IMR-90 (cell line): Measurements from ENCODE around the gene SBF2. TPM values are rescaled to one million over a fixed set of nuclear protein-coding genes. Genes with fewer than 3 reads are reported as not detected.

ENCODE experiments used
- ATAC-seq: fragments of 200-7000 bp; cut with Tn5 transposase; 2 replicates; pipeline ENCODE4 v1.9.1; 2020; ENCODE audit warnings: low read depth, mild to moderate bottlenecking, moderate library complexity
- BruUV-seq: library from RNA; stranded (reverse); fragments of 400-500 nt; replicated peaks from 2 replicates; lab custom pipeline; 2021; lab: Mats Ljungman, UMichigan
- CTCF ChIA-PET: fragments of 300-600 bp; formaldehyde crosslinking; extraction: SDS; loops from one replicate; lab custom pipeline; 2021; ENCODE audit warnings: antibody characterized with exemption; lab: Yijun Ruan, JAX
- POLR2A ChIA-PET: fragments of 300-600 bp; sonication (Branson Sonifier 250); formaldehyde crosslinking; loops from one replicate; lab custom pipeline; 2022; ENCODE audit warnings: antibody characterized with exemption; ENCODE audit not compliant: unreplicated experiment; lab: Charles Lee
- DNase-seq: peaks from one replicate; pipeline ENCODE4 v3.0.0; 2013
- H2AFZ ChIP-seq: replicated peaks from 2 replicates; pipeline ENCODE3; 2013; ENCODE audit warnings: low read length, mild to moderate bottlenecking; ENCODE audit not compliant: poor library complexity
- H2AK5ac ChIP-seq: 2 replicates; pipeline ENCODE4 v1.6.1; 2013; ENCODE audit warnings: low read depth, low read length, inconsistent platforms
- H2AK9ac ChIP-seq: replicated peaks from 2 replicates; pipeline ENCODE3; 2013; ENCODE audit warnings: mild to moderate bottlenecking, low read depth, low read length, moderate library complexity; ENCODE audit not compliant: poor library complexity
- H2BK120ac ChIP-seq: 2 replicates; pipeline ENCODE4 v1.6.1; 2013; ENCODE audit warnings: low read depth, low read length, inconsistent platforms
- H2BK15ac ChIP-seq: 3 replicates; pipeline ENCODE4 v1.6.1; 2013; ENCODE audit warnings: low read depth, low read length, inconsistent platforms
- H2BK20ac ChIP-seq: 2 replicates; pipeline ENCODE4 v1.6.1; 2013; ENCODE audit warnings: low read depth, mild to moderate bottlenecking, inconsistent platforms, low read length, moderate library complexity
- H2BK5ac ChIP-seq: 2 replicates; pipeline ENCODE4 v1.6.1; 2013; ENCODE audit warnings: mild to moderate bottlenecking, low read depth, low read length, inconsistent platforms; ENCODE audit not compliant: poor library complexity, severe bottlenecking
- H3K14ac ChIP-seq: replicated peaks from 2 replicates; pipeline ENCODE4 v1.6.1; 2013; ENCODE audit warnings: low read depth, low read length, inconsistent platforms
- H3K18ac ChIP-seq: 2 replicates; pipeline ENCODE4 v1.6.1; 2013; ENCODE audit warnings: low read depth, low read length, control low read depth
- H3K23ac ChIP-seq: 2 replicates; pipeline ENCODE4 v1.6.1; 2013; ENCODE audit warnings: low read depth, low read length, inconsistent platforms
- H3K27ac ChIP-seq: 2 replicates; pipeline ENCODE4 v1.5.1; 2013; ENCODE audit warnings: mild to moderate bottlenecking, control low read depth, low read length; ENCODE audit not compliant: insufficient read depth
- H3K27me3 ChIP-seq: 2 replicates; pipeline ENCODE4 v1.6.1; 2013; ENCODE audit warnings: low read length; ENCODE audit not compliant: control insufficient read depth, insufficient read depth
- H3K36me3 ChIP-seq: 2 replicates; pipeline ENCODE4 v1.6.1; 2013; ENCODE audit warnings: low read length, mixed read lengths; ENCODE audit not compliant: control insufficient read depth, insufficient read depth
- H3K4ac ChIP-seq: 2 replicates; pipeline ENCODE4 v1.6.1; 2013; ENCODE audit warnings: low read depth, low read length, inconsistent platforms
- H3K4me1 ChIP-seq: 2 replicates; pipeline ENCODE4 v1.6.1; 2013; ENCODE audit warnings: low read length, mixed read lengths; ENCODE audit not compliant: control insufficient read depth, insufficient read depth
- H3K4me2 ChIP-seq: 2 replicates; pipeline ENCODE4 v1.6.1; 2013; ENCODE audit warnings: low read depth, mild to moderate bottlenecking, control low read depth, low read length, moderate library complexity
- H3K4me3 ChIP-seq: 2 replicates; pipeline ENCODE4 v1.5.1; 2013; ENCODE audit warnings: low read depth, mild to moderate bottlenecking, control low read depth, low read length, moderate library complexity; ENCODE audit not compliant: insufficient read depth
- H3K56ac ChIP-seq: 2 replicates; pipeline ENCODE4 v1.6.1; 2013; ENCODE audit warnings: low read length, inconsistent platforms; ENCODE audit not compliant: insufficient read depth; ENCODE audit errors: extremely low read depth
- H3K79me1 ChIP-seq, 2 experiments: 2 replicates each; pipeline ENCODE4 v1.6.1; 2013; ENCODE audit warnings: low read length in 2 of 2, inconsistent platforms in 1 of 2, low read depth in 1 of 2
- H3K9ac ChIP-seq: 2 replicates; pipeline ENCODE4 v1.6.1; 2013; ENCODE audit warnings: low read depth, low read length, control low read depth
- H3K9me1 ChIP-seq: 2 replicates; pipeline ENCODE4 v1.6.1; 2013; ENCODE audit warnings: low read length, inconsistent platforms; ENCODE audit not compliant: insufficient read depth
- H3K9me3 ChIP-seq: 2 replicates; pipeline ENCODE4 v1.6.1; 2013; ENCODE audit warnings: low read length; ENCODE audit not compliant: control insufficient read depth, insufficient read depth
- H4K20me1 ChIP-seq: 2 replicates; pipeline ENCODE4 v1.6.1; 2013; ENCODE audit warnings: low read length, inconsistent platforms; ENCODE audit not compliant: insufficient read depth
- H4K5ac ChIP-seq: 2 replicates; pipeline ENCODE4 v1.6.1; 2013; ENCODE audit warnings: mild to moderate bottlenecking, low read depth, low read length, control low read depth
- H4K8ac ChIP-seq, 2 experiments: 2 replicates each; pipeline ENCODE4 v1.6.1; 2013; ENCODE audit warnings: low read depth in 2 of 2, low read length in 2 of 2, control low read depth in 1 of 2, inconsistent platforms in 1 of 2
- H4K91ac ChIP-seq: 2 replicates; pipeline ENCODE4 v1.6.1; 2013; ENCODE audit warnings: low read depth, low read length, inconsistent platforms; ENCODE audit not compliant: insufficient read depth
- BHLHE40 ChIP-seq: fragments of 150-350 bp; IDR thresholded peaks from 2 replicates; pipeline ENCODE4 v1.6.1; 2016; ENCODE audit warnings: mild to moderate bottlenecking, low read depth, low read length
- CEBPB ChIP-seq: IDR thresholded peaks from 2 replicates; pipeline ENCODE4 v1.6.1; 2012; ENCODE audit warnings: low read depth, low read length, improper control_type of control experiment
- CHD1 ChIP-seq: IDR thresholded peaks from 2 replicates; pipeline ENCODE4 v1.6.1; 2012; ENCODE audit warnings: low read depth, low read length, improper control_type of control experiment
- CTCF ChIP-seq: conservative IDR thresholded peaks from 2 replicates; pipeline ENCODE4 v1.5.1; 2012; ENCODE audit warnings: mild to moderate bottlenecking, low read depth, low read length, improper control_type of control experiment
- ELK1 ChIP-seq: fragments of 150-350 bp; IDR thresholded peaks from 2 replicates; pipeline ENCODE4 v1.6.1; 2016; ENCODE audit warnings: low read depth, mild to moderate bottlenecking, low read length, moderate library complexity, borderline replicate concordance
- FOS ChIP-seq: fragments of 150-350 bp; IDR thresholded peaks from 2 replicates; pipeline ENCODE4 v1.6.1; 2016; ENCODE audit warnings: low read depth, low read length
- MAFK ChIP-seq: IDR thresholded peaks from 2 replicates; pipeline ENCODE4 v1.6.1; 2012; ENCODE audit warnings: low read depth, low read length, improper control_type of control experiment
- MAZ ChIP-seq: IDR thresholded peaks from 2 replicates; pipeline ENCODE4 v1.6.1; 2012; ENCODE audit warnings: low read depth, mild to moderate bottlenecking, low read length, improper control_type of control experiment, moderate library complexity, borderline replicate concordance
- MXI1 ChIP-seq: IDR thresholded peaks from 2 replicates; pipeline ENCODE4 v1.6.1; 2012; ENCODE audit warnings: low read depth, mild to moderate bottlenecking, low read length, moderate library complexity, borderline replicate concordance
- NFE2L2 ChIP-seq: fragments of 150-350 bp; IDR thresholded peaks from 2 replicates; pipeline ENCODE4 v1.6.1; 2016; ENCODE audit warnings: low read depth, mild to moderate bottlenecking, low read length
- POLR2A ChIP-seq: IDR thresholded peaks from 2 replicates; pipeline ENCODE4 v1.6.1; 2012; ENCODE audit warnings: mild to moderate bottlenecking, low read depth, low read length
- RAD21 ChIP-seq: IDR thresholded peaks from 2 replicates; pipeline ENCODE4 v1.6.1; 2012; ENCODE audit warnings: low read length, improper control_type of control experiment
- RCOR1 ChIP-seq: IDR thresholded peaks from 2 replicates; pipeline ENCODE4 v1.6.1; 2012; ENCODE audit warnings: mild to moderate bottlenecking, low read length, improper control_type of control experiment; ENCODE audit not compliant: insufficient replicate concordance
- RFX5 ChIP-seq: IDR thresholded peaks from 2 replicates; pipeline ENCODE4 v1.8.0; 2012; ENCODE audit warnings: low read depth, mild to moderate bottlenecking, low read length, moderate library complexity
- SMC3 ChIP-seq: fragments of 150-350 bp; IDR thresholded peaks from 2 replicates; pipeline ENCODE4 v1.6.1; 2016; ENCODE audit warnings: low read depth, mild to moderate bottlenecking, antibody characterized with exemption, low read length, moderate library complexity
- USF2 ChIP-seq: fragments of 150-350 bp; IDR thresholded peaks from 2 replicates; pipeline ENCODE4 v1.6.1; 2017; ENCODE audit warnings: mild to moderate bottlenecking, antibody characterized with exemption, low read length, low read depth
- WGBS, 2 experiments: methylation state at CpG; one replicate each; pipeline versions ENCODE4 v1.1.5 to v1.1.7; 2013; ENCODE audit warnings: missing lambda C conversion rate in 2 of 2; ENCODE audit not compliant: insufficient read length in 1 of 2; ENCODE audit errors: extremely low coverage in 2 of 2; 5-methylcytosine and 5-hydroxymethylcytosine counted together
- dilution Hi-C: fragments of 300-500 bp; cut with HindIII; formaldehyde crosslinking; loops from one replicate; pipeline ENCODE4 v1.14.3; 2018; ENCODE audit warnings: low sequenced_read_pairs; ENCODE audit not compliant: unreplicated experiment
- in situ Hi-C: fragments of 300-500 bp; cut with MboI; formaldehyde crosslinking; loops from 3 replicates; pipeline ENCODE4 v1.14.3; 2019; ENCODE audit warnings: low sequenced_read_pairs, inconsistent platforms, mixed read lengths
- intact Hi-C: fragments of 100-400 bp; cut with micrococcal nuclease; formaldehyde crosslinking; loops from 2 replicates; pipeline ENCODE4 v1.10.0; 2022
- polyA plus RNA-seq, 3 experiments: library from polyadenylated mRNA; depleted of rRNA; stranded (reverse); fragments of >200 nt; gene quantifications; 2 replicates each; pipeline ENCODE4 v1.2.3, GENCODE V29; 2012; ENCODE audit warnings: low replicate concordance in 1 of 3
- total RNA-seq: library from RNA; depleted of rRNA; stranded (reverse); fragments of >200 nt; gene quantifications from 2 replicates; pipeline ENCODE4 v1.2.3, GENCODE V29; 2012

Gene SBF2
- total and polyA plus RNA-seq, 2 of the 4 experiments (the other 2 are of a cell fraction), result 23.8 to 51.8 TPM

GRCh38 chr11:10329356-10329755 lies 35.3 kb upstream of the SBF2 start:
- Histone ChIP-seq H3K4ac (peak overlapping the region; percentile 55), H3K4me2 (no peak overlapping the region), H4K20me1 (no peaks in the 10 kb centered on the region), H3K14ac (peak overlapping the region; percentile 38), H3K4me3 (no peak overlapping the region), H3K23ac (peak overlapping the region; percentile 33; the same call in 1 of the 2 replicates), H2BK5ac (peak overlapping the region; percentile 75), H3K79me1 (peaks cover 0 to 8% of the 10 kb centered on the region in 2 experiments; a peak in 2 of 4 replicates), H3K18ac (peak overlapping the region; percentile 83; the same call in 1 of the 2 replicates), H3K9me3 (no peaks in the 10 kb centered on the region), H3K27me3 (no peaks in the 10 kb centered on the region), H2AFZ (no peak overlapping the region), H3K4me1 (peaks cover 37% of the 10 kb centered on the region), H2BK15ac (peak overlapping the region; percentile 67; the same call in 1 of the 3 replicates), H2AK5ac (peak overlapping the region; percentile 80), H2BK120ac (peak overlapping the region; percentile 78), H3K9ac (no peak overlapping the region), H3K27ac (peak overlapping the region; percentile 66), H4K91ac (peak overlapping the region; percentile 57), H3K56ac (0 out of 2 replicates have a peak overlapping the region, but pooled peaks have one; percentile 6), H2AK9ac (no peak overlapping the region), H3K9me1 (peaks cover 34% of the 10 kb centered on the region), H2BK20ac (peak overlapping the region; percentile 84), H4K8ac (peak overlapping the region; percentile 10 to 44; a peak in 2 of 4 replicates), H3K36me3 (no peaks in the 10 kb centered on the region), H4K5ac (peak overlapping the region; percentile 70; the same call in 1 of the 2 replicates)
- no CpG with 5 or more reads among the region's 2 CpGs for WGBS, 2 experiments
- DNase-seq, result no peak
- no peak for TF ChIP-seq RAD21
- no peak for TF ChIP-seq CEBPB
- no peak for TF ChIP-seq FOS
- TF ChIP-seq RFX5, result no peak
- no peak for TF ChIP-seq USF2
- no peak for TF ChIP-seq SMC3
- no peak for TF ChIP-seq MXI1
- TF ChIP-seq POLR2A, result no peak
- TF ChIP-seq BHLHE40, result no peak
- TF ChIP-seq NFE2L2, result no peak
- no peak for TF ChIP-seq MAFK
- no peak for TF ChIP-seq CTCF
- TF ChIP-seq RCOR1, result no peak
- TF ChIP-seq MAZ, result no peak
- no peak for TF ChIP-seq ELK1
- no peak for TF ChIP-seq CHD1
- in situ Hi-C loops (no loop called here), intact Hi-C loops (loop anchor here (5.0 to 10.0 kb wide), 2 partner anchors 38 to 195 kb away; no protein-coding TSS in a partner anchor), dilution Hi-C loops (no loop called here)
- no peak for ATAC-seq
- ChIA-PET CTCF (interaction anchor here (0.5 to 1.8 kb wide), 2 partner anchors 37 to 1512 kb away, joined by 3 to 7 read pairs; no protein-coding TSS in a partner anchor), POLR2A (interaction anchor here (0.5 kb wide), 2 partner anchors 72 to 753 kb away, joined by 3 to 4 read pairs; no protein-coding TSS in a partner anchor)
- no TSS peak for BruUV-seq
